ENCODE measurements around the gene NCAPD2. TPM values are rescaled to one million over a fixed set of nuclear protein-coding genes. Genes with fewer than 3 reads are reported as not detected.
A peak's percentile ranks its signal among the peaks of the same experiment; 100 is the strongest.

NCAPD2 gene
- total RNA-seq, 3 donors from 2014 or later (not counting 1 experiment from before 2014, with no cell fraction given), result 38.8 to 53.1 (median 44.1) TPM

GRCh38 chr12:6562881-6563280 is 69.0 kb downstream of the NCAPD2 start:
- Mint-ChIP-seq H3K36me3 (no peaks in the 10 kb centered on the region), H3K4me3 (no peak overlapping the region), H3K27me3 (ENCODE audit: low read depth in 2 of 2) (no peaks in the 10 kb centered on the region), H3K27ac (peak overlapping the region in 1 of 2 donors; percentile 29), H3K4me1 (peaks cover 27 to 28% of the 10 kb centered on the region in 2 donors), H3K9me3 (no peaks in the 10 kb centered on the region)
- no peak overlapping the region for H3K27ac ChIP-seq (ENCODE audit: low read length)
- ATAC-seq (no peak), DNase-seq (no peak)
- H3K36me3 ChIP-seq (ENCODE audit: control insufficient read depth, insufficient read depth, low read length), result peaks cover 57% of the 10 kb centered on the region
- peaks cover 12% of the 10 kb centered on the region for H3K4me1 ChIP-seq (ENCODE audit: control insufficient read depth, insufficient read depth, low read length)
- WGBS (ENCODE audit: insufficient coverage), result 96% methylated on average over 10 of the region's 10 CpGs
- H3K4me3 ChIP-seq (ENCODE audit: low read length), result no peak overlapping the region
- H3K9me3 ChIP-seq (ENCODE audit: control insufficient read depth, insufficient read depth, low read length), result no peaks in the 10 kb centered on the region
- no peak for TF ChIP-seq CTCF (IDR thresholded peaks at IDR 0.05)
- intact Hi-C loops (cut with micrococcal nuclease), result loop anchor here (2.0 kb wide), 1 partner anchor 216 kb away; no protein-coding TSS in a partner anchor
- H3K27me3 ChIP-seq (ENCODE audit: control insufficient read depth, insufficient read depth, low read length), result no peaks in the 10 kb centered on the region

GRCh38 chr12:6563448-6564050 is 69.6 kb downstream of the NCAPD2 start:
- Histone ChIP-seq H3K4me1 (ENCODE audit: control insufficient read depth, insufficient read depth, low read length) (peaks cover 8% of the 10 kb centered on the region), H3K4me3 (ENCODE audit: low read length) (no peak overlapping the region), H3K27me3 (ENCODE audit: control insufficient read depth, insufficient read depth, low read length) (no peaks in the 10 kb centered on the region), H3K9me3 (ENCODE audit: control insufficient read depth, insufficient read depth, low read length) (no peaks in the 10 kb centered on the region), H3K27ac (ENCODE audit: low read length) (no peak overlapping the region), H3K36me3 (ENCODE audit: control insufficient read depth, insufficient read depth, low read length) (peaks cover 57% of the 10 kb centered on the region)
- DNase-seq, result peak; percentile 60 to 84
- Mint-ChIP-seq H3K36me3 (no peaks in the 10 kb centered on the region), H3K27me3 (ENCODE audit: low read depth in 2 of 2) (no peaks in the 10 kb centered on the region), H3K9me3 (no peaks in the 10 kb centered on the region), H3K27ac (peak overlapping the region; percentile 19 to 50), H3K4me3 (no peak overlapping the region), H3K4me1 (peaks cover 34% of the 10 kb centered on the region in 2 donors)
- peak; percentile 21 to 49 (median 25) for ATAC-seq
- intact Hi-C loops (cut with micrococcal nuclease), result loop anchor here (2.0 kb wide), 1 partner anchor 215 kb away; no protein-coding TSS in a partner anchor
- TF ChIP-seq CTCF (IDR thresholded peaks at IDR 0.05), result peak; percentile 86
- 79% methylated on average over 8 of the region's 8 CpGs for WGBS (ENCODE audit: insufficient coverage)

- DNase-seq (no peak), ATAC-seq (no peak)
- Mint-ChIP-seq H3K27me3 (ENCODE audit: low read depth in 2 of 2) (no peaks in the 10 kb centered on the region), H3K9me3 (no peaks in the 10 kb centered on the region), H3K4me1 (peaks cover 34 to 48% of the 10 kb centered on the region in 2 donors), H3K36me3 (no peaks in the 10 kb centered on the region), H3K4me3 (peak overlapping the region; percentile 100), H3K27ac (peak overlapping the region; percentile 96)
- H3K27ac ChIP-seq (ENCODE audit: low read length), result peak overlapping the region; percentile 87
- 43% methylated on average over 8 of the region's 8 CpGs for WGBS (ENCODE audit: insufficient coverage)
- H3K9me3 ChIP-seq (ENCODE audit: control insufficient read depth, insufficient read depth, low read length), result no peaks in the 10 kb centered on the region
- H3K4me1 ChIP-seq (ENCODE audit: control insufficient read depth, insufficient read depth, low read length), result peaks cover 17% of the 10 kb centered on the region
- intact Hi-C loops (cut with micrococcal nuclease), result loop anchor here (5.0 kb wide), 2 partner anchors 40 to 120 kb away; partner anchors contain the start of genes CHD4 and ZNF384
- peak overlapping the region; percentile 81 for H3K4me3 ChIP-seq (ENCODE audit: low read length)
- H3K27me3 ChIP-seq (ENCODE audit: control insufficient read depth, insufficient read depth, low read length), result no peaks in the 10 kb centered on the region
- peaks cover 49% of the 10 kb centered on the region for H3K36me3 ChIP-seq (ENCODE audit: control insufficient read depth, insufficient read depth, low read length)
- TF ChIP-seq CTCF (IDR thresholded peaks at IDR 0.05), result no peak
Measured at GRCh38 chr12:6567112-6567670, 73.3 kb downstream of the NCAPD2 start.
